ENCODE measurements around the gene ATP5F1E.
"Not testable (repeated sequence)": the region's sequence is repeated elsewhere in the genome, so short reads cannot be mapped to it uniquely, and the experiment has no call there.

Gene ATP5F1E

GRCh38 chr20:58986968-58987517 lies 45.1 kb downstream of the ATP5F1E start:
- DNase-seq, result no peak

GRCh38 chr20:58986286-58986967 lies 45.7 kb downstream of the ATP5F1E start:
- DNase-seq, result no peak

- no peak for DNase-seq
Observed at GRCh38 chr20:58985656-58986055, 46.5 kb downstream of the ATP5F1E start.

- no peak for DNase-seq
Observed at GRCh38 chr20:58984691-58985090, 47.4 kb downstream of the ATP5F1E start.

GRCh38 chr20:58983115-58983468 lies 49.0 kb downstream of the ATP5F1E start:
- DNase-seq, result not testable (repeated sequence)

- no peak for DNase-seq
Observed at GRCh38 chr20:58982406-58983114, 49.6 kb downstream of the ATP5F1E start.

- peak; percentile 49 for DNase-seq
Observed at GRCh38 chr20:58981628-58982364, 50.3 kb downstream of the ATP5F1E start.

GRCh38 chr20:58980711-58981627 lies 51.2 kb downstream of the ATP5F1E start, which contains the start of gene NELFCD:
Gene NELFCD (plus strand): TSS chr20:58981256. CDS start chr20:58981310, 54 bp downstream.
- peak; percentile 93 for DNase-seq

- DNase-seq, result no peak
Observed at GRCh38 chr20:58978351-58979190, 53.6 kb downstream of the ATP5F1E start.

- no peak for DNase-seq
Observed at GRCh38 chr20:58976061-58976730, 55.9 kb downstream of the ATP5F1E start.

Measured in DMS53 (cell line).